Astrocyte (in vitro differentiated cells and primary cell): Measurements from ENCODE around the gene FRMD4A.

Source experiments
- CTCF ChIP-seq: IDR thresholded peaks from 2 replicates; pipeline ENCODE4 v1.5.1; 2011; ENCODE audit warnings: low read depth, mild to moderate bottlenecking, inconsistent platforms, low read length, moderate library complexity; ENCODE audit not compliant: insufficient read depth
- EZH2 ChIP-seq: IDR thresholded peaks from 2 replicates; pipeline ENCODE4 v1.6.1; 2012; ENCODE audit warnings: mild to moderate bottlenecking, low read length, inconsistent platforms; ENCODE audit not compliant: insufficient read depth

DNA sequence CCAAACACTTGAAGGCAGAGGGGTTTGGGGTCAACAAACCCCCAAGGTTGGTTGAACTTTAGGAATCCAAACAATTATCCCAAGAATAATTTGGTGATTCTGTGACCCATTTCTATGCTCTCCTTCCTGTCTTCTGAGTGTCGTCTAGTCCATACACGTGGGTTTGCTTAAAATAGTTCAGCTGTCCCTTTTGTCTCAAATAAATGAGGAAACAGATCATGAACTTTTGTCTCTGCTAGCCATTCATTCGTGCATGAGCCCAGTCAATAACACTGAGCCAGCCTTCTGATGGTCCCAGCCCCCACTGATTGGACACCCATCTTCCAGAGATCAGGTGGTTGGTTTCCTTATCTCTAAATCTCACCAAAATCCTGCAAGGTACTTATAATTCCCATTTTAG, 488.6 kb downstream of the FRMD4A start:
- TF ChIP-seq CTCF (no peak), EZH2 (no peak)
